GM12892 (cell line): ENCODE measurements around the gene TRPM3.

ENCODE experiments used
- POLR2A ChIP-seq: IDR thresholded peaks from 2 replicates; pipeline ENCODE4 v1.6.1; 2011; ENCODE audit warnings: low read depth, low read length, control low read depth
- POLR2AphosphoS5 ChIP-seq: IDR thresholded peaks from 2 replicates; pipeline ENCODE4 v1.6.1; 2011; ENCODE audit warnings: low read depth, low read length, control low read depth
- TAF1 ChIP-seq: IDR thresholded peaks from 2 replicates; pipeline ENCODE4 v1.6.1; 2011; ENCODE audit warnings: low read depth, mild to moderate bottlenecking, control low read depth, low read length, borderline replicate concordance

GRCh38 chr9:70675868-70676370 is 445.5 kb downstream of the TRPM3 start:
- no peak for TF ChIP-seq POLR2A
- TF ChIP-seq POLR2AphosphoS5 = no peak
- no peak for TF ChIP-seq TAF1
